ENCODE measurements around the gene GLB1L.

- TF ChIP-seq CTCF (IDR thresholded peaks at IDR 0.05) (no peak), EP300 (IDR thresholded peaks at IDR 0.05) (no peak), POLR2A (IDR thresholded peaks at IDR 0.05) (no peak)
Observed at GRCh38 chr2:219210196-219210885, 34.9 kb downstream of the GLB1L start.

Measured in tibial nerve (tissue), 4 donors.